ENCODE data around the gene EFHC1.

The EFHC1 gene

DNA sequence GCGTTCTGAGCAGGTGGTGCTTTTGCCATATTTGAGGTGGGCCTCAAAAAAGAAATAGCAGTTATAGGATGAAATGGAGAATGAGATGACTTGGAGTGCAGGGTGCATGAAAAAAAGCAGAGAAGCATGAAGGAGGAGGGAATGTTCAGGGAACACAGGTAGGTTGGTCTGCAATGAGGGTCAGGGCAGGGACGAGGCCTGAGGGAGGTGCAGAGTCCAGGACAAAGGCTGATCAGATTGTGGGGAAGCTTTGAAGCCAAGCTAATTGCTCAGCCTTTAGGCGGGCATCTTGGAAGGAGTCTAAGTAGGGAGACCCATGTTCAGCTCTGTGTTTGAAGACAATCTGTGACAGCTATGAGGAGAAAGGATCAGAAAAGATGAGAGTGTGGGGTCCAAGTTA, 144.7 kb downstream of the EFHC1 start:
- no peak for DNase-seq

DNA sequence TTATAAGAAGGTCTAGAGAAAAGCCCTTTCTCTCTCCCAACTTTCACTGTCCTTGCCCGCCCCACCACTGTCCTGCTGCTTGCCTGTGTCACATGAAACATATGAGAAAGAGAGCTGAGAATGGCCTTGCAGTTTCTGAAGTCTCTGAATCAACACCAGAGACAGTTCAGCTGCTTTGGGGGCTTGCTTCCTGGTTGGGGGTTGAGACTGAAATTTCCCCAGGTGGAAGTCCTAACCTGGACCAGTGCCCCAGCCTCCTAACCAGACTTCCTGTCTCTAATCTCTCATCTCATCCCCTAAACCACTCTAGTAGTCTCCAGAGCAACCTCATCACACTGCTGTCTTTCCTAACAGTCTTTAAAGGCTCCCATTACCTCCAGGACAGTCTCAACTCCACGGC, 146.1 kb downstream of the EFHC1 start:
- no peak for DNase-seq

DNA sequence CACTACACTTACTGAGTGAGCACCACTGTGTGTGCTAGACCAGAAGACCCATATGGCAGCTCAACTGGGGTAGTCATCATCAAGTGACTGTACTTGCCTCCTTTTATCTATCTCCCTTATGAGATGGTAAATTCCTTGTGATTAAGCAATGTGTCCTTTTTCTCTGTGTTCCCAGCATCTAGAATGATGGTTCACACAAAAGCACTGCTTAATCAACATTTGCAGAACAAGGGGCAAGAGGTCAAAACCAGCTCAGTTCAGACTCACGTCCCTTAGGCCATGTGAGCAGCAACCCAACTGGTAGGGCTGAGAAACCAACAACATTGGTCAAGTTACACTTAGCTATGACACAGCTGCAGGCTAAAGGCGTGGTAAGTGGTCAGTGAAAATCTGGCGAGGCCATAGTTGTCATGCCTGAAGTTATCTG, 146.7 kb downstream of the EFHC1 start:
- no peak for DNase-seq

DNA sequence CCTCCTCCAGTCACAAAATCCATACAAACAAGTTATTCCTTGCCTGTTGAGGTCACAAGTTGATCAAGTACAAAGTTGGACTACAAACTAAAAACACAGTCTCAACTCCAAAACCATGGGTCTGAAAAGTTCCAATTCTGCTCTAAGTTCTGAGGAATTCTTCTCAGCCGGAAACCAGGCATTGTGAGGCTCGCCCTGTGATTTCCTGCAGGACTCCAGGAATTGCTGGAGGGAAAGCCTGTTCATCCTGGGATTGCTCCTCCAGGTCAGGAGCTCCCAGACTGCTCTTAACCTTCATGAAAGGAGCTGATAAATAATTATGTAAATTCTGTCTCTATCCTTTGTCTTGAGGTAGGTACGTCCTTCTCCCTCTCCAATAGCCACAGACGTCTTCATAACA, 148.2 kb downstream of the EFHC1 start:
- DNase-seq = no peak

DNA sequence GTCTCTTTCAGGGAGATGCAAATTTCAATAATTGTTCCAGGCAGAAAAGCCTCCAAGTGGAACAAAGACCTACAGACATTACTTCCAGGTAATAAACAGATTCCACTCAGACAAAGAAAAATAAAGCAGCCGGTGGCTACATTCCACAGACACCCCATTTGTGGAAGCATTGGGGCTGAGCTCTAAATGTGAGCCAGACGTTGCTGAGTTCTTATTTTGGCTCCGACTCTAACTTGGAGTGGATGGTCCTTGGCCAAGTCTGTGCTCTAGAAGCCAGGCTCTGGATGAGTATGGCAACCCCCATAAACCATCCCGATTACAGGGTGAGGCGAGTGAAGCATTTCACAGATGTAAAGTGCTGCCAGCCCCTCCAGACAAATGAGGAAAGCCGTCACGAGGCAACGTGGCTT, 150.2 kb downstream of the EFHC1 start:
- no peak for DNase-seq

DNA sequence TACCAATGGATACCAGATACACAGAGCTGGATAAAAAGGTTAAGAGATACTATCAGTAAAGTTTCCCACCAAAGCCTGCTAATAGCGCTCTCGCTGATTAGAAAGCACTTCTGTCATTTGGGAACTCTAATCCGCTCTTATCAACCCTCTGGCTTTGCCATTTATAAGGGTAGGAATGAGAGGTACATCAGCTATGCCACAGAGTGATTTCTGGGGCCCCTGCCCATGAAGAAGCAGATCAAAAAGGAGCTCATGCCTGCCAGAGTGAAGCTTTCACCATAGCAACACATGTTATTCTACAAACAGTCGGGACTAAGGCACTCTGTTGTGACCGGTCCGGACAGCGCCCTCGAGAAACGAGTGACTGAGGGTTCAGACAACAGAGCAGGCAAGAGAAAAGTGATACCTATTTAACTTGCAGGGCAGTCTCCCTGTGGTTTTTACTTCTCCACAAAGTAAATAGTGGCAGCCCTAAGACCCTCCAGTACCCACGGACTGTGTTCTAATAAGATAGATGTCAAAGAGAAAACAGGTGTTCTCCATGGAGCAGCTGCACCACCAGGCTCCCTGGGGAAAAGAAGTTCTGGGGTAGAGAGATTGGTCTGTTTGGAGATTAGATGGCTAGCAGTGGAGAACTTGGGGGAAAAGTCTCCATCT, 151.1 kb downstream of the EFHC1 start:
- no peak for DNase-seq

DNA sequence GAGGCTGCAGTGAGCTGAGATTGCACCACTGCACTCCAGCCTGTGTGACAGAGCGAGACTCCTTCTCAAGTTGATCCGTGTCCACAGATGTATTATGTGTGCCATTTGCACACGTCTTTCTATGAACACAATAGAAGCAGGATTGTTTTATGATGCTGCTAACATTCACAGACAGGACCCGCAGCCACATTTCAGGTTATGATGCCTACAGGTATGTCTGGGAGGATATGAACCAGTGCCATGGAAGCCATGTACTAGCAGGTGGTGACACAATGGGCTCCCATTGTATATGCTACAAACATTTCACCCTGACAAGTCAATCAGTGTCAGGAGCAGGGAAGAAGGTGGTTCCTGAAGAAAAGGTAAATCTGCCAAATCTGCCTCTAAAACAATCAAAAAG, 152.4 kb downstream of the EFHC1 start:
- no peak for DNase-seq

DNA sequence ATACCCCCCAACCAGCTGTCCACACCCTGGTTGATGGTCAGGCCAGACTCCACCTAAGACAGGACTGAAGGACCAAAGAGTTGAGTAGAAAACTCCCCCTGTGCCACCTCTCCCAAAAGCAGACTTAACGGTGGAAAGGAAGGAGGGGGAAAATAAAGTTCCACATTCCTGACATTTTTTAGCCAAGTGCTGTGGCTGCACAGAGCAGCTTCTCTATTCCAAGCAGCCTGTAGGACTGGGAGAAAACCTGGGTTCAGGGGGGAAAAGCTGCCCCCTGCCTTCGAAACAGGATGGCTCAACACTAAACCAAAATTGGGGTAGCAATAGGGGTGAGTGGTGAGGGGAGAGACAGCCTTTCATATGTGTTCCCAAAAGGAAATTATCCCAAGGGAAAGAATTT, 153.2 kb downstream of the EFHC1 start:
- no peak for DNase-seq

All from NCI-H1694 (cell line).